ENCODE results near the gene METTL14. TPM values are rescaled to one million over a fixed set of nuclear protein-coding genes. Genes with fewer than 3 reads are reported as not detected.

METTL14 gene
- total RNA-seq, 1 donor from 2014 or later, result 32.9 TPM

- DNase-seq (ENCODE audit: low read depth), result no peak
- Histone ChIP-seq H3K27me3 (ENCODE audit: control insufficient read depth, insufficient read depth, low read length) (no peaks in the 10 kb centered on the region), H3K36me3 (ENCODE audit: control insufficient read depth, insufficient read depth, low read length) (peaks cover 7% of the 10 kb centered on the region), H3K4me3 (ENCODE audit: low read depth, low read length) (no peak overlapping the region)
- FAIRE-seq, result no peak
- no peak for TF ChIP-seq CTCF (IDR thresholded peaks at IDR 0.05; ENCODE audit: insufficient read depth, low read length, severe bottlenecking)
These were observed 58.7 kb downstream of the METTL14 start for GRCh38 chr4:118743867-118744266.

GRCh38 chr4:118745357-118745756 is 60.2 kb downstream of the METTL14 start:
- FAIRE-seq, result no peak
- H3K36me3 ChIP-seq (ENCODE audit: control insufficient read depth, insufficient read depth, low read length), result peaks cover 7% of the 10 kb centered on the region
- DNase-seq (ENCODE audit: low read depth), result no peak
- H3K27me3 ChIP-seq (ENCODE audit: control insufficient read depth, insufficient read depth, low read length), result no peaks in the 10 kb centered on the region
- no peak overlapping the region for H3K4me3 ChIP-seq (ENCODE audit: low read depth, low read length)
- TF ChIP-seq CTCF (IDR thresholded peaks at IDR 0.05; ENCODE audit: insufficient read depth, low read length, severe bottlenecking), result no peak

GRCh38 chr4:118746251-118746919 is 61.2 kb downstream of the METTL14 start:
- H3K36me3 ChIP-seq (ENCODE audit: control insufficient read depth, insufficient read depth, low read length), result peaks cover 6% of the 10 kb centered on the region
- no peak overlapping the region for H3K4me3 ChIP-seq (ENCODE audit: low read depth, low read length)
- FAIRE-seq, result no peak

GRCh38 chr4:118749347-118749988 is 64.3 kb downstream of the METTL14 start:
- no peak overlapping the region for H3K4me3 ChIP-seq (ENCODE audit: low read depth, low read length)
- no peaks in the 10 kb centered on the region for H3K27me3 ChIP-seq (ENCODE audit: control insufficient read depth, insufficient read depth, low read length)
- DNase-seq (ENCODE audit: low read depth) (no peak), FAIRE-seq (no peak)
- TF ChIP-seq CTCF (IDR thresholded peaks at IDR 0.05; ENCODE audit: insufficient read depth, low read length, severe bottlenecking), result no peak
- H3K36me3 ChIP-seq (ENCODE audit: control insufficient read depth, insufficient read depth, low read length), result peaks cover 2% of the 10 kb centered on the region

More at GRCh38 chr4:118746251-118746919, 61.2 kb downstream of the METTL14 start:
- no peak for DNase-seq (ENCODE audit: low read depth)
- H3K27me3 ChIP-seq (ENCODE audit: control insufficient read depth, insufficient read depth, low read length), result no peaks in the 10 kb centered on the region
- no peak for TF ChIP-seq CTCF (IDR thresholded peaks at IDR 0.05; ENCODE audit: insufficient read depth, low read length, severe bottlenecking)

GRCh38 chr4:118751629-118752323 is 66.6 kb downstream of the METTL14 start:
- Histone ChIP-seq H3K27me3 (ENCODE audit: control insufficient read depth, insufficient read depth, low read length) (no peaks in the 10 kb centered on the region), H3K36me3 (ENCODE audit: control insufficient read depth, insufficient read depth, low read length) (peaks cover 2% of the 10 kb centered on the region), H3K4me3 (ENCODE audit: low read depth, low read length) (no peak overlapping the region)
- no peak for DNase-seq (ENCODE audit: low read depth)
- TF ChIP-seq CTCF (IDR thresholded peaks at IDR 0.05; ENCODE audit: insufficient read depth, low read length, severe bottlenecking), result no peak
- no peak for FAIRE-seq

Data from bronchial epithelial cell (primary cell).